SK-N-SH (cell line): ENCODE results near the gene ADAM11. TPM values are rescaled to one million over a fixed set of nuclear protein-coding genes. Genes with fewer than 3 reads are reported as not detected.
"Not testable (repeated sequence)": the region's sequence is repeated elsewhere in the genome, so short reads cannot be mapped to it uniquely, and the experiment has no call there.

Source experiments
- CTCF ChIA-PET: fragments of 300-600, 350-600 bp; formaldehyde crosslinking; extraction: SDS; loops from one replicate; lab custom pipeline; 2021; lab: Yijun Ruan, JAX
- POLR2A ChIA-PET: fragments of 350-600 bp; sonication (Branson Sonifier 250); formaldehyde crosslinking; extraction: SDS; loops from one replicate; lab custom pipeline; 2020; ENCODE audit warnings: antibody characterized with exemption, inconsistent platforms; lab: Yijun Ruan, JAX
- DNase-seq: peaks from one replicate; pipeline ENCODE4 v3.0.0; 2012
- H2AFZ ChIP-seq: fragments of 200-600 bp; sonication (generic); 2 replicates; pipeline ENCODE4 v1.8.1; 2016; ENCODE audit warnings: antibody characterized with exemption, mild to moderate bottlenecking, low read depth
- H3F3A ChIP-seq: fragments of 200-600 bp; sonication (generic); replicated peaks from 2 replicates; pipeline ENCODE3; 2016; ENCODE audit warnings: antibody characterized with exemption, mild to moderate bottlenecking; ENCODE audit not compliant: insufficient read depth
- H3K27ac ChIP-seq, 2 experiments: fragments of 200-500 bp in 1 of 2; fragments of 200-600 bp in 1 of 2; sonication (Bioruptor generic) in 1 of 2; sonication (generic), shearing (Covaris generic) in 1 of 2; 2 replicates each; pipeline versions ENCODE4 v1.5.1 to v1.6.1; 2014 to 2016; ENCODE audit warnings: low read depth in 2 of 2, inconsistent platforms in 1 of 2, low read length in 1 of 2, mild to moderate bottlenecking in 1 of 2, mixed read lengths in 1 of 2
- H3K27me3 ChIP-seq: fragments of 200-600 bp; sonication (generic), shearing (Covaris generic); 2 replicates; pipeline ENCODE4 v1.6.1; 2016; ENCODE audit warnings: mixed run types; ENCODE audit not compliant: insufficient read depth
- H3K36me3 ChIP-seq, 2 experiments: fragments of 200-500 bp in 1 of 2; fragments of 200-600 bp in 1 of 2; sonication (Bioruptor generic) in 1 of 2; sonication (generic) in 1 of 2; replicated peaks in 1 of 2; 2 replicates each; pipeline versions ENCODE3 to v1.5.1; 2014 to 2016; ENCODE audit warnings: low read length in 1 of 2, mild to moderate bottlenecking in 1 of 2; ENCODE audit not compliant: insufficient read depth in 2 of 2, control insufficient read depth in 1 of 2
- H3K4me1 ChIP-seq, 2 experiments: fragments of 200-500 bp in 1 of 2; fragments of 200-600 bp in 1 of 2; sonication (Bioruptor generic) in 1 of 2; sonication (generic), shearing (Covaris generic) in 1 of 2; 2 replicates each; pipeline versions ENCODE4 v1.5.1 to v1.6.1; 2014 to 2016; ENCODE audit warnings: low read depth in 1 of 2, low read length in 1 of 2, mixed run types in 1 of 2; ENCODE audit not compliant: insufficient read depth in 2 of 2, control insufficient read depth in 1 of 2
- H3K4me2 ChIP-seq: fragments of 200-600 bp; sonication (generic), shearing (Covaris generic); 2 replicates; pipeline ENCODE4 v1.6.1; 2017; ENCODE audit warnings: mixed run types
- H3K4me3 ChIP-seq, 2 experiments: fragments of 200-500 bp in 1 of 2; fragments of 200-600 bp in 1 of 2; sonication (Bioruptor generic) in 1 of 2; sonication (generic), shearing (Covaris generic) in 1 of 2; 2 replicates each; pipeline versions ENCODE4 v1.5.1 to v1.8.1; 2014 to 2016; ENCODE audit warnings: low read depth in 2 of 2, inconsistent platforms in 1 of 2, low read length in 1 of 2, mild to moderate bottlenecking in 1 of 2, mixed read lengths in 1 of 2, moderate library complexity in 1 of 2
- H3K79me2 ChIP-seq: fragments of 200-600 bp; sonication (generic); 2 replicates; pipeline ENCODE4 v1.8.1; 2017; ENCODE audit warnings: mild to moderate bottlenecking; ENCODE audit not compliant: insufficient read depth
- H3K9ac ChIP-seq: fragments of 200-600 bp; sonication (generic); 2 replicates; pipeline ENCODE4 v1.6.1; 2017; ENCODE audit warnings: mixed run types
- H3K9me2 ChIP-seq: fragments of 200-600 bp; sonication (generic); 2 replicates; pipeline ENCODE4 v1.6.1; 2017; ENCODE audit warnings: mixed run types
- H3K9me3 ChIP-seq: fragments of 200-600 bp; sonication (generic); 2 replicates; pipeline ENCODE4 v1.6.1; 2017; ENCODE audit warnings: mixed run types, mild to moderate bottlenecking, moderate library complexity
- H4K20me1 ChIP-seq: fragments of 200-600 bp; sonication (generic); 2 replicates; pipeline ENCODE4 v1.6.1; 2017; ENCODE audit warnings: mild to moderate bottlenecking, mixed run types; ENCODE audit not compliant: insufficient read depth
- EP300 ChIP-seq, 2 experiments: IDR thresholded peaks; 2 replicates each; pipeline versions ENCODE4 v1.4.0 to v1.6.1; 2012; ENCODE audit warnings: borderline replicate concordance in 1 of 2, low read depth in 1 of 2, low read length in 1 of 2
- MXI1 ChIP-seq: IDR thresholded peaks from 2 replicates; pipeline ENCODE4 v1.6.1; 2012; ENCODE audit warnings: mild to moderate bottlenecking, low read depth, low read length, improper control_type of control experiment
- RFX5 ChIP-seq: IDR thresholded peaks from 2 replicates; pipeline ENCODE4 v1.6.1; 2012; ENCODE audit warnings: mild to moderate bottlenecking, improper control_type of control experiment, low read length
- SMC3 ChIP-seq: IDR thresholded peaks from 2 replicates; pipeline ENCODE4 v1.6.1; 2012; ENCODE audit warnings: low read depth, low read length, improper control_type of control experiment
- TEAD4 ChIP-seq: IDR thresholded peaks from 2 replicates; pipeline ENCODE4 v1.4.0; 2012; ENCODE audit warnings: mild to moderate bottlenecking, borderline replicate concordance; ENCODE audit not compliant: insufficient read depth
- WGBS: methylation state at CpG from one replicate; pipeline ENCODE4 v1.1.6; 2017; ENCODE audit warnings: low lambda C conversion rate; 5-methylcytosine and 5-hydroxymethylcytosine counted together
- polyA plus RNA-seq, 3 experiments: library from polyadenylated mRNA; depleted of rRNA; stranded (reverse); fragments of >200 nt; gene quantifications; 2 replicates each; pipeline ENCODE4 v1.2.3, GENCODE V29; 2012
- TF ChIP-seq, protein P1 (sequence below): fragments of 200-600 bp; sonication (generic); IDR thresholded peaks from 2 replicates; pipeline ENCODE4 v1.6.1; 2017; ENCODE audit warnings: antibody characterized with exemption, mild to moderate bottlenecking, moderate library complexity

Gene ADAM11
- polyA plus RNA-seq, 1 of the 3 experiments (the other 2 are of a cell fraction), result 2.5 TPM

DNA sequence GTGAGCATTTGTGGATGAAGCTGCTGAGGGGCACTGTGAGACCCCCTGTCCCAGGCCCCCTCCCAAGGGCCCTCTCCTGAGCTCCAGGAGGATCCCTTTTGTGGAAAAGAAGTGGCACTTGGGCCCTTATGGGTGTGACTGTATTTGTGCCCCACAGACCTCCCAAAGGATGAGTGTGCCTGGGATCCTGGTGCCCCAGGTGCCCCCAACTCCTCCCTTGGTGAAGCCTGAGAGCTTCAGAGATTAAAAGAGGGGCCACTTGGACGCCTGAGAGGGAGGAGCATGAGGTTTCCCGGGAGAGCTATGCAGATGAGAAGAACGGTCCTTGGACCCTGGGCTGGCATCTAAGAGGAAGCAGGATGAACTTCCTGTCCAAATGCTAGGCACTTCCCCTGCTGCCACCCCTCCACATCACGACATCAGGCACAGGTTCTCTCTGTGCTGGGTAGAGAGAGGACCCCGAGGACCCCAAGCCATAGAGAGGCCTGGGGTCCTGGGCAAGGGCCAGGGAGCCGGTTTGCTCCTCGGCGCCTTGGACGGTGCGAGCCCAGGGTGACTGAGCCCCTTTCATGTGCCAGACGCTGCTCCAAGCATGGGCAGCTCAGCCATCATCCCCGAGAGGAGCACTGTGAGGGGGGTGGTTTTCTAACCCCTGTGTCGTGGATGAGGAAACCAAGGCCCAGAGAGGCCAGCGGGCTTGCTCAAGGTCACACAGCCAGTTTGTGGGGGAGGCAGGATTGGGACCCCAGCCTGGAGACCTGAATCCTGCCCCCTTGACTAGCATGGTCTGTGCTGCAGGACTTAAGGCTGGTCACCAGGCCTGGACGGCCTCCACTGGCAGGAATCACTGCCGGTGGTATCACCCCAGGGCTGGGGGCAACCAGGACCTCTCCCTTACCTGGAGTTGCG lies 5.6 kb upstream of the ADAM11 start:
- Histone ChIP-seq H3K9me2 (no peaks in the 10 kb centered on the region), H2AFZ (no peak overlapping the region), H3K9ac (no peak overlapping the region), H4K20me1 (no peaks in the 10 kb centered on the region), H3K27me3 (no peaks in the 10 kb centered on the region), H3F3A (no peaks in the 10 kb centered on the region), H3K36me3 (peaks cover 1 to 2% of the 10 kb centered on the region in 2 experiments), H3K4me3 (no peak overlapping the region), H3K4me1 (no peaks in the 10 kb centered on the region), H3K27ac (no peak overlapping the region), H3K9me3 (no peaks in the 10 kb centered on the region), H3K79me2 (no peaks in the 10 kb centered on the region), H3K4me2 (no peak overlapping the region)
- WGBS, result 89% methylated on average over 13 of the region's 17 CpGs
- no peak for DNase-seq
- no peak for TF ChIP-seq MXI1
- TF ChIP-seq TEAD4, result no peak
- TF ChIP-seq SMC3, result no peak
- TF ChIP-seq, protein P1, sequence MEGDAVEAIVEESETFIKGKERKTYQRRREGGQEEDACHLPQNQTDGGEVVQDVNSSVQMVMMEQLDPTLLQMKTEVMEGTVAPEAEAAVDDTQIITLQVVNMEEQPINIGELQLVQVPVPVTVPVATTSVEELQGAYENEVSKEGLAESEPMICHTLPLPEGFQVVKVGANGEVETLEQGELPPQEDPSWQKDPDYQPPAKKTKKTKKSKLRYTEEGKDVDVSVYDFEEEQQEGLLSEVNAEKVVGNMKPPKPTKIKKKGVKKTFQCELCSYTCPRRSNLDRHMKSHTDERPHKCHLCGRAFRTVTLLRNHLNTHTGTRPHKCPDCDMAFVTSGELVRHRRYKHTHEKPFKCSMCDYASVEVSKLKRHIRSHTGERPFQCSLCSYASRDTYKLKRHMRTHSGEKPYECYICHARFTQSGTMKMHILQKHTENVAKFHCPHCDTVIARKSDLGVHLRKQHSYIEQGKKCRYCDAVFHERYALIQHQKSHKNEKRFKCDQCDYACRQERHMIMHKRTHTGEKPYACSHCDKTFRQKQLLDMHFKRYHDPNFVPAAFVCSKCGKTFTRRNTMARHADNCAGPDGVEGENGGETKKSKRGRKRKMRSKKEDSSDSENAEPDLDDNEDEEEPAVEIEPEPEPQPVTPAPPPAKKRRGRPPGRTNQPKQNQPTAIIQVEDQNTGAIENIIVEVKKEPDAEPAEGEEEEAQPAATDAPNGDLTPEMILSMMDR, result no peak
- POLR2A ChIA-PET, result no interaction called here
- CTCF ChIA-PET, result interaction anchor here (0.6 to 1.4 kb wide), 3 partner anchors 20 to 55 kb away, joined by 3 to 4 read pairs (median 3); no protein-coding TSS in a partner anchor

GRCh38 chr17:44754276-44754675 lies 4.5 kb upstream of the ADAM11 start:
- CTCF ChIA-PET, result interaction anchor here (0.9 to 1.4 kb wide), 2 partner anchors 21 to 124 kb away, joined by 3 to 5 read pairs; no protein-coding TSS in a partner anchor
- Histone ChIP-seq H3K27ac (no peak overlapping the region), H3K27me3 (no peaks in the 10 kb centered on the region), H3K4me1 (peaks cover 0 to under 1% of the 10 kb centered on the region in 2 experiments; a peak in 1 of 4 replicates)
- WGBS, result 79% methylated on average over 7 of the region's 7 CpGs
- DNase-seq, result no peak
- TF ChIP-seq RFX5, result no peak
- no peak for TF ChIP-seq EP300 (IDR thresholded peaks at IDR 0.05; ENCODE audit: borderline replicate concordance in 1 of 2, low read depth in 1 of 2, low read length in 1 of 2)
- TF ChIP-seq, all 33 proteins: peak for 0
- no peak overlapping the region for H2AFZ ChIP-seq
- no peak overlapping the region for H3K4me2 ChIP-seq
- H3K9me2 ChIP-seq, result no peaks in the 10 kb centered on the region
- H3K79me2 ChIP-seq, result no peaks in the 10 kb centered on the region
- H3K9ac ChIP-seq, result no peak overlapping the region
- no peaks in the 10 kb centered on the region for H4K20me1 ChIP-seq
- no peaks in the 10 kb centered on the region for H3F3A ChIP-seq
- H3K4me3 ChIP-seq, result no peak overlapping the region
- H3K9me3 ChIP-seq, result no peaks in the 10 kb centered on the region
- POLR2A ChIA-PET, result no interaction called here
- H3K36me3 ChIP-seq, result peaks cover 0 to 2% of the 10 kb centered on the region in 2 experiments

DNA sequence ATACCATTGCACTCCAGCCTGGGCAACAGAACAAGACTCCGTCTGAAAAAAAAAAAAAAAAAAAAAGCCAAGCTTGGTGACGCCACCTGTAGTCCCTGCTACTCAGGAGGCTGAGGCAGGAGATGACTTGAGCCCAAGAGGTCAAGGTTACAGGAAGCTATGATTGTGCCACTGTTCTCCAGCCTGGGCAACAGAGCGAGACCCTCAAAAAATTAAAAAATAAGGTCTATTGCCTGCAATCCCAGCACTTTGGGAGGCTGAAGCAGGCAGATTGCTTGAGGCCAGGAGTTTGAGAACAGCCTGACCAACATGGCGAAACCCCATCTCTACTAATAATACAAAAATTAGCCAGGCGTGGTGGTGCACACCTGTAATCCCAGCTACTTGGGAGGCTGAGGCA lies 3.6 kb upstream of the ADAM11 start:
- H3F3A ChIP-seq, CTCF ChIA-PET, DNase-seq, H3K27me3 ChIP-seq, H3K4me2 ChIP-seq, H3K4me1 ChIP-seq, H3K9me2 ChIP-seq, H4K20me1 ChIP-seq, H3K4me3 ChIP-seq, POLR2A ChIA-PET, H3K79me2 ChIP-seq, H3K9me3 ChIP-seq, H3K36me3 ChIP-seq, H3K27ac ChIP-seq, H3K9ac ChIP-seq, H2AFZ ChIP-seq: not testable (repeated sequence)
- WGBS, result 88% methylated on average over 5 of the region's 5 CpGs
